ENCODE measurements around the gene RND1.

Gene RND1

GRCh38 chr12:48810903-48811431 lies 54.7 kb downstream of the RND1 start:
- DNase-seq (ENCODE audit: low spot score), result no peak

- DNase-seq (ENCODE audit: low spot score), result no peak
Observed at GRCh38 chr12:48807981-48808380, 57.7 kb downstream of the RND1 start.
